NCI-H524 treated with DMSO at 0.1 percent for 48 hours (cell line): ENCODE data around the gene PRR30.
"Not testable (repeated sequence)": the region's sequence is repeated elsewhere in the genome, so short reads cannot be mapped to it uniquely, and the experiment has no call there.

Experiments used
- DNase-seq: peaks from one replicate; lab custom pipeline; 2025; lab: John Stamatoyannopoulos, UW

PRR30 gene

DNA sequence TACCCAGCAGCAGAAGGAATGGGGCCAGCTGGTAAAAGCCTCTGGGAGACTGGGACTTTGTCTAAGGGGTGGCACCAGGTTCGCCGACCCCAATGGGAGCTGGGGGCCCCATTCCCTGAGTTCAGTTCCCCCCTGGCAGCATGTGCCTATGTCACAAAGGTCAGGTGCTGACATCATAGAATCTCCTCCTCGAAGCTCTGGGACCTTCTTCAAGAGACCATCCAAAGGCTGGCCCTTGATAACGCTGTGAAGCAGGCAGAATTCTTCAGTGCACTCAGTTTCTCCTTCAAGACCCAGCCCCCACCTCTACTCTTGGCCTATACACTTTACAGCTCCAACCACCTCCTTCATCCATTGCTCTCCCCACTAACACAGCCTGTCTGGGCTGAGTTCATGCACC, at the start of gene PRR30:
Gene PRR30, minus strand, starts transcription at position 101 of the 400 bp plus-strand sequence. CDS start 1,081 bp downstream, outside the sequence.
- DNase-seq: no peak

DNA sequence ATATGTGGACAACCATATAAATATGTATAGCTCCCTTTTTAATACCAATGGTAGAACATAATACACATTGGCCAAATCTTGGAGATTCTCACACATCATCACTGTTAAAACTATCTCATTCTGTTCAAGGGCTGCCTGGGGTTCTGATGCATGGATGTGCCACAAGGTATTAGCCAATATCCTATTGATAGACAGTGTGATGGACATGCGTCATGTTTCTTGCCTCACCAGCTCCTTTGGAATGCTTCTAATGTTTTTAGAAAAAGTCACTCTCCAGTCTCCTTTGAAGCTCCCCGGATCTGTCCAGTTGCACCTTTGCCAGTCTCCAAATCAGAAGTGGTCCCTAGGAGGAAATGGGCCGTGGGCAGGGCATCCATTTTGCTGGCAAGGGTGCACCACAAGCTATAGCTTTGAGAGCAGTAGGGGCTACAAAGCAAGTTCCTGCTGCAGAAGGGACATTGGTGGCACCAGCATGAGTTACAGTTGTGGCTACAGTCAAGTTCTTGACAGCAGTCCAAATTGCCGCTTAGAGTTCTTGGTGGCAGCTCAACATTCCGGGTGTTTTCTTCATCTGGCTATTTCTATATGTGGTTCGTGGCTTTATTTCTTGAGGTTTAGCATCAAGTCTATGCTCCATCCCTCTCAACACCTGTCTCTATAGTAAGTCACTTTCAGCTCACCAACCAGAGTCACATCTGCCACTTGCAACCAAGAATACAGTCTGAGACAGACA, 47.6 kb upstream of the PRR30 start:
- DNase-seq: no peak

DNA sequence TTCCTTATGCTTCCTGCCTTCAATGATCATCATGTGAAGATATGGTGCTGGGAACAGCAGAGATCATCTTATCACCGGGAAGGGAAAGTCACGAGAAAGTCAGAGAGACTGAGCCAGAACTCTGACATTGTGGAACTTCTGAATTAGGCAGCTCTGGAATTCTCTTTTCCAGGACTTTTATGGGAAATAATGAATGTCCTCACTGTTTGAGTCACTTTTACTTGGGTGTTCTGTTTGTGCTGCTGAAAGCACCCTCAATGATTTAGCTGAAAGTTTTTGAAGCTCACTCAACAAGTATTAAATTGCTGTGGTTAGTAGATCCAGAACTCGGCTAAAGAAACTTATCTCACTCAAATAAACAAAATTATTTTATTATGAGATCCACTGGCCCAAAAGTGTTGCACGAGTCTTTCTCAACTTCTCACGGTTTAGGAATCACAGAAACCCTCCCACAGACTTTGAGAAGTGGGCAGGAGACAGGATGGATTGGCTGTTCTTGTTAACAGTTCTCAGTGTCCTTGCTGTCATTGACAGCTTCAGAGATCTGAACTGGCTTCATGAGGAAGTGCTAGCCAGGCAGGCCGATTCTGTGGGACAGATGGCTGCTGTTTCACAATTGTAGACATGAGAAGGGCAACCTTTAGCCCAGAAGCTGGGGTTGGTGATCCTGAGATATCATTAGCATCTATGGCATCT, 46.3 kb upstream of the PRR30 start:
- no peak for DNase-seq

DNA sequence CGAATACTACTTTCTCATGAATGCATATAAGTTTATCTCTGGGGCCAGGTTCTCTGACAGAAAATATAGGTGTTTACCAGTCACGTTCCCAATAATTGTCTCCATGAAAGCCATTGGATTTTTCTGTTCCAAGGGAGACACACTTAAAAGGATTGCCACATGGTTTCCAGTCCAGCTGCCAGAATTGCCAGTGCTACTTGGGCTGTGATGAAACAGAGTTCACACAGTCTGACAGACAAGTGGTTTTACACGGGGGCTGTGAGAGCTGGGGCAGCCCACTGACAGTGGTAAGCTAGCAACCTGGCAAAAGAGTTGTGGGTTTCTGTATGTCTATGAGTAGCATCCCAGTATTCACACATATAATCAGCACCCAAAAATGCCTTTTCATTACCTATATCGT, 44.9 kb upstream of the PRR30 start:
- no peak for DNase-seq

DNA sequence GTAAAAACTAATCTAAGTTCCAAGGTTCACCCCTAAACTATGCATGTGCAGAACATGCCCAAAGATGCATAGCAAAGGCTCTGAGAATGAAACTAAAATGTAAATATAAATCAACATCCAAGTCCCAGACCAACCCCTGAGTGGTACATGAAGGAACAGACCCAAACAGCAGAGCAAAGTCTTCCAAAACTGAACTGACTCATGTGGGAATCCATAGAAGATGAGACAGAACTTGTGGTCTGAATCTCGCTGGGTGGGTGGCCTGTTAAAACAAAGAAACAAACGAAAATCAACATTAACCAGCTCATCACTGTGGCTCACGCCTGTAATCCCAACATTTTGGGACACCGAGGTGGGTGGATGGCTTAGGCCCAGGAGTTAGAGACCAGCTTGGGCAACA, 43.1 kb upstream of the PRR30 start:
- DNase-seq: no peak

DNA sequence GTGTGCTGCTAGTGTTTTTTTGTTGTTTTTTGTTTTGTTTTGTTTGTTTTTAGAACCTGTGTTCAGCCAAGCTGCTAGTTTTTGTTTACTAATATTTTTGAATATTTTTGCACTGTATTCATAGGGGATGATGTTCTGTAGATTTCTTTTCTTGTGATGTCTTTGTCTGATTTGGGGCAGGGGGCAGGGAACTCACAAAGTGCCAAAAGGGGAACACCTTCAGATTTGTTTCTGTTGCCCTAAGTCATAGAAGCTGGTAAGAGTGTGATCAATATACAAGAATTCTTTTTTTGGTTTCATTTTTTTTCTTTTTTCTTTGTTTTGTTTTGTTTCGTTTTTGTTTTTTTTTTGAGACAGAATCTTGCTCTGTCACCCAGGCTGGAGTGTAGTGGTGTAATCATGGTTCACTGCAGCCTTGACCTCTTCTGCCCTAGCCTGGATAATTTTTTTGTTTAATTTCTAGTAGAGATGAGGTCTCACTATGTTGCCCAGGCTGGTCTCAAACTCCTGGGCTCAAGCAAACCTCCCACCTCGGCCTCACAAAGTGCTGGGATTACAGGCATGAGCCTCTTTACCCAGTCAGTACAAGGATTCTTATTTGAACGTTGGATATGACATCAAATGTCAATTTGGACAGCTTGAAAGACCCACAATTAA, 40.3 kb upstream of the PRR30 start:
- no peak for DNase-seq

DNA sequence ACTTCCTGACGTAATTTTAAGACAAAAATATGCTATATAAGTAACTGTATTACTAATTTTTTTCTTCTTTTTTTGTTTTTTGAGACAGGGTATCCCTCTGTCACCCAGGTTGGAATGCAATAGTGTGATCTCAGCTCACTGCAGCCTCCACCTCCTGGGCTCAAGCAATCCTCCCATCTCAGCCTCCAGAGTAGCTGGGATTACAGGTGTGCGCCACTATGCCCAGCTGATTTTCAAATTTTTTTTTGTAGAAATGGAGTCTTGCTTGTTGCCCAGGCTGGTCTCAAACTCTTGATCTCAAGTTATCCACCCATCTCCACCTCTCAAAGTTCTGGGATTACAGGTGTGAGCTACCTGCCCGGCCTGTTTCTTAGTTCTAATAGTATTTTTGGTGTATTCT, 39.3 kb upstream of the PRR30 start:
- no peak for DNase-seq

DNA sequence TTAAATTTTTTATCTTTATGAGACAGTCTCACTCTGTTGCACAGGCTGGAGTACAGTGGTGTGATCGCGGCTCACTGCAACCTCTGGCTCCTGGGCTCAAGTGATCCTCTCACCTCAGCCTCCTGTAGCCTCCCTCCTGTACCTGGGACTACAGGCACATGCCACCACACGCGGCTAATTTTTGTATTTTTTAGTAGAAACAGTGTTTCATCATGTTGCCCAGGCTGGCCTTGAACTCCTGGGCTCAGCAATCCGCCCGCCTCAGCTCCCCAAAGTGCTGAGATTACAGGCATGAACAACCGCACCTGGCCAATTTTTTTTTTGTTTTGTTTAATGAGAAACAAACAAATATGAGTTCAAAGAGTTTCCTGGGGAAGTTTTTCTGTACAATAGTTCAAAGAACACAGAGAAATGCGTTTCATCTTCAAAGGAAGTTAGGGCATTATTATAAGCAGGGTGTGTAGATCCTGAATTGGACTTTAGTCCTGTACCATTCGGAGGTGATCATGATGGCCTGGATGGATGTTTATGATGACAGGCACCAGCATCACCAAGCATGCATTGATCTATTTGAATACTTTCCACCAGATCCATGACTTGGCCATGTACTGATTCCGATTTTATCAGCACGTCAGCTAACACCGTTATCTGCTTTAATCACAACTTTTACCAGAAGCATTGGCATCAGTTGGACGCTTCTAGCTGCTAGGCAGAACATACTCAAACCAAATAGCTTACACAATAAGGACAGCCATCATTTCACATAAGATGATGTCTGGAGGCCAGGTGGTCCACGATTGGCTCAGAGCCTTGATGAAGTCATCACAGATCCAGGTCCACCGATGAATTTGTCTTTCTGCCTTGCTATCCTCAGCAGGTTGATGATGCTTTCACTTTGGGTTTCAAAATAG, 38.5 kb upstream of the PRR30 start:
- DNase-seq: no peak

DNA sequence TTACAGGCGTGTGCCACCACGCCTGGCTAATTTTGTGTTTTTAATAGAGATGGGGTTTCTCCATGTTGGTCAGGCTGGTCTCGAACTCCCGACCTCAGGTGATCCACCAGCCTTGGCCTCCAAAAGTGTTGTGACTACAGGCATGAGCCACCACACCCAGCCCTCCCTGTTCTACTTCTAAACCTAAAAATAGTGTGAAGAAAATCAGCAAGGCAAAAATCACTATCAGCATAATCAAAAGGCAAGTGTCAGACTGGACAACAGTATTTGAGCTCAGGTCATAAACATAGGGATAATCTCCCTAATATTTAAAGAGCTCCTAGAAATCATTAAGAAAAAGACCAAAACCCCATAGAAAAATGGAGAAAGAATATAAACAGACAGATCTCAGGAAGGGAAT, 36.6 kb upstream of the PRR30 start:
- DNase-seq: not testable (repeated sequence)

DNA sequence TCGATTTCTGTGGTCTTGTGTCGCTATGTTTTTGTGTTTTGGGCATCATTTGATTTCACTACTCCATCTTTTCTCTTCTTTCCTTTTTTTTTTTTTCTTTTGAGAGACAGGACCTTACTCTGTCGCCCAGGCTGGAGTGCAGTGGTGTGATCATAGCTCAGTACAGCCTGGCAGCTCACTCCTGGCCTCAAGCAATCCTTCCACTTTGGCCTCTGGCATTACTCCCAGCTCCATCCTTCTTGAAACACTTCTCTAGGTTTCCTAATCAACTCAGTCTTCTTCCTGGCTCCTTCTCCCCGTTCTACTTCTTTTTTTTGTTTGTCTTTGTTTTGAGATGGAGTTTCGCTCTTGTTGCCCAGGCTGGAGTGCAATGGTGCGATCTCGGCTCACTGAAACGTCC, 36.1 kb upstream of the PRR30 start:
- no peak for DNase-seq

DNA sequence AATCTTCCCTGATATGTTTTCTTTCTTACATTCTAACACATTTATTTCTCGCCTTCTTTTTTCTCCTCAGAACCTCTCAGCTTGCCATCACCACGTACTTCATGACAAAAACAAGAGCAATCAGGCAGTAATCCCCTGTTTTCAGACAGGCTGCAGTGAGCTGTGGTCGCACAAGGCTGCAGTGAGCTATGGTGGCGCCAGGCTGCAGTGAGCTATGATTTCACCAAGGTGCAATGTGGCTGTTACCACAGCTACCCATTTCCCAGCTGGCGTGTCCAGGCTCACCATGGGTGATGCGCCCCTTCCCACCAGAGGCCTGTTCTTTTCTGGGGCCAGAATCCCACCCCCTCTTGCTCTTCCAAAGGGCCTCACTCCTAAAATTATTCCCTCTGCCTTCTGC, 35.4 kb upstream of the PRR30 start:
- DNase-seq: no peak

DNA sequence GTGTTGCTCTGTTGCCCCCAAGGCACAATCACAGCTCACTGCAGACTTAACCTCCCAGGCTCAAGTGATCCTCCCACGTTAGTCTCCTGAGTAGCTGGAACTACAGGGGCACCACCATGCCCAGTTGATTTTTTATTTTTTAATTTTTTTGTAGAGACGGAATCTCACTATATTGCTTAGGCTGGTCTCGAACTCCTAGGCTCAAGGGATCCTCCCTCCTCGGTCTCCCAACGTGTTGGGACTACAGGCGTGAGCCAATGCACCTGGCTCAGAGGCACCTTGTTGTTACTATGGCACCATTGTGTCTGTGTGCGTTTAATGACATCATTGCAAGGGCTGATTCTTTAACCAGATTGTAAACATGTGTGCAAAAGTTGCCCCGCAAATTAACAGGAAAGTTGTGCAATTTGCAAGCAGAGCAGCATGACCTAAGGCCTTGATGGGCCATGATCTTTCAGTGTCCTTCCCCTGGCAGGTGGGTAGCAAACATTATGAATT, 32.2 kb upstream of the PRR30 start:
- no peak for DNase-seq

DNA sequence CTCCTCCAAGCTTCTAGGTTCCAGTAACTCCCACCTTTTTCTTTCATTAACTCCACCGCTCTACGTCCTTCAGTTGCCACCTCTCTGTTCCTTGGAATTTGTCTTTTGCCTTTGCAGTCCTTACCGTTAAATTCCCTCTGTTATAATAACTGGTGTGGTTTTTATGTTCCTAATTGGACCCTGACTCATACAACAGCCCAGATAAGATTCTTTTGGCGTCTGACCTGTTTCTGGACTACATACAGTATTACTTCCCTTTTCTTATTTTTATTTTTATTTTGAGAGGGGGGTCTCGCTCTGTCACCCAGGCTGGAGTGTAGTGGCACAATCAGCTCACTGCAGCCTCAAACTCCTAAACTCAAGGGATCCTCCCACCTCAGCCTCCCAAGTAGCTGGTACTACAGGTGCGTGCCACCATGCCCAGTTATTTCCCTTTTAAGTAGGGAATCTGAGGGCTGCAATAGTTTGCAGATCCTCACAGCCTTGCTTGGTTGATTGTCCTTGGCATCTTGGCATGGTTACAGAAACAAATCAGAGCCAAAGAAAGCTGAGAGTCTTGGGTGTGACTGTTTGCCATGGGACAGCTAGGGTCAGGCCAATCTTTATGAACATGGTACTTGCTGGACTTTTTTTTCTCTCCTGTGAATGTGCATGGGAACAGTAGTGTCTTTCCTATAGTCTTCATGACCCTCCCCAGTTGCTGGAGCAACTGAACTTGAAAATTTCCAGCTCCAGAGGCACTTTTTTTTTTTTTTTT, 31.5 kb upstream of the PRR30 start:
- no peak for DNase-seq

DNA sequence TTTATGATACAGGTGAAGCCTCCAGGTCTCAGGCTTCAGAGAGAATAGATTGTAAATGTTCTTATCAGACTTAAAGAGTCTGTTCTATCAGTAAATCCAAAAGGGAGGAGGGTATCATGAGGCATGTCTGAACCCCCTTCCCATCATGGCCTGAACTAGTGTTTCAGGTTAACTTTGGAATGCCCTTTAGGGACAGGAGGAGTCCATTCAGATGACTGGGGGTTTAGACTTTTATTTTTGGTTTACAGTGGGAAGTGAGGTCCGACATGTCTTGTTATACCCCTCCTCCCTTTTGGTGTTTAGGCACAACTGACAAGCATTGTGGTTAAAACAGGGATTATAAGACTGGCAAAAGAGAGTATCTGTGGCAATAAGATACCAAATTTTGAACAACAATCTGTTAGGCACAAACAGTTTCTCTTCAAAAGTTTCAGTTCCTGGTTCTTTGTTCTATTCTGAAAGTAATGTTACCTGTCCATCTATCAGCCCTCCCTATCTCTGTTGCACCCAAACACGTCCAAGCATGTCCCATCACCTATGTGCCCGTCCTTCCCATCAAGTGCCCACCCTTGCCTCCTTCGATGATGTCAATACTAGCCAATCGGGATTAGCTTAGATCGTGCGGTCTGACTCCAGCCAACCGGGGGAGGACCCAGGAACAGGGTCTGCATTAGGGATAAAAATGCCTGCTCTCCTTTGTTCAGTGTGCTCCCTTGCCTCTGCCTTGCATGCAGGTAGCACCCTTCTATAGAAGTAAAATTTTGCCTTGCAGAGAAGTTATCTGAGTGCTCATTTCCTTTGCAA, 26.0 kb upstream of the PRR30 start:
- no peak for DNase-seq

DNA sequence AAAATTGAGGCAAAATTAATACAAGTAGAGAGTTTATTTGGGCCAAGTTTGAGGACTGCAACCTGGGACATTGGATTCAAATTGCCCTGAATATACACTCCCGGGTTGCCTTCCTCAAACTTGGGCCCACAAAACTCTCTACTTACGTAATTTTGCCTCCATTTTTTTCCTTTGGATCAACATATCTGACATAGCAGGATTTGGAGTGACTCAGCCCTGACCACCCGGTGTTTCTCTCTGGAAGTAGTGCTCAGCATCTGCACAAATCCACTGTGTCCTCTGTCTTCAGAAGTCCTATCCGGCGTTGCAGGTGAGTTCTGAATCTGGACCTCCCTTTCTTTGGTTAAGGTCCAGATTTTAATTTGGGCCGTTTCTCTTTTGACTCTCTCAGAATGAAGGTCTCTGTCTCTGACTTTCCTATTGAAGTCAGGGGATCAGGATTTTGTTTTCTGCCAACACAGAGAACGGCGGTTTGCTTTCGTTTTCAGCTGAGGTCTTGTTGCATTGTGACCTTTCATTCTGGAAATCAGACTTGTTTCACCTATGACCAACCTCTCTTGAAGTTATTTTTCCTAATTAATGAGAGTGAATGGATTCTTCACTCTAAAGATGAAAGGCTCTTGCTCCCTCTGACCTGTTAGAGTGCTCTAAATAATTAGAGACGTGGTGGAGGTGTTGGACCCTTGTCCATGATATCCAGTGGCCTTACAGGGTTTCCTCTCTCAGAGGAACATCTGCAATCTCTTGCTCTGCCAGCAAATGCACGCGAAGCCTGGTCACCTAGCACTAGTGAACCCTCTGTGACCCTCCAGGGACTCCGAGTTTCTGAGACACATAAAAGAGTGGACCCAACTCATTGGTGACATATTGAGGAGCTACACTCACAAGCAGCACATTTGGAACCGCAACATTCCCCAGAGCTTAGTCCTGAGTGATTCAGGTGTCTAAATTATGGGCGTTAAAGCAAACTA, 23.2 kb upstream of the PRR30 start:
- DNase-seq: no peak

DNA sequence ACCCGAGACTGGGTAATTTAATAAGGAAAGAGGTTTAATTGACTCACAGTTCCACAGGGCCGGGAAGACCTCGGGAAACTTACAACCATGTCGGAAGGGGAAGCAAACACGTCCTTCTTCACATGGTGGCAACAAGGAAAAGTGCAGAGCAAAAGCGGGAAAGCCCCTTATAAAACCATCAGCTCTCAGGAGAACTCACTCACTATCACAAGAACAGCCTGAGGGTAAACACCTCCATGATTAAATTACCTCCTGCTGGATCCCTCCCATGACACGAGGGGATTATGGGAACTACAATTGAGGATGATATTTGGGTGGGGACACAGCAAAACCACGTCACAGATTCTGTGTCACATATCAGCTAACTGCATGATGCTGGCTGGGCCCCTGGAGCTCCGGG, 21.0 kb upstream of the PRR30 start:
- DNase-seq: no peak

DNA sequence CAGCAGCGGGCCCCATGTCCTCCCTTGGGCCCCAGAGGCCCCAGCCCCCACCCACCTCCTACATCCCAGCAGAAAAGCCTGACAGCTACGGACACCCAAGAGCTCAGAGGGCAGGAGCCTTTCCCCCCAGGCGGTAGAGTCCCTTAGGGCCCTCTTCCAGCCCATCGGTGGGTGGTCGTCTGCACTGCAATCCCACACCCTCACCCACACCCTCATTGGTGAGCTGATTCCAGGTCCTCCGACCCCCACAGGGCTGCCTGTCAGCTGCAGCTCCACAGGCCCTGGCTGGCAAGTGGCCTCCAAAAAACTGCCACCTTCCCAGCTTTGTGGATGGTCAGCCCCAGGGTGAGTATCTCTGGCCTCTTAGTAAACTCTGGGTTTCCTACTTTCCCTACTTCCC, 20.1 kb upstream of the PRR30 start:
- no peak for DNase-seq

DNA sequence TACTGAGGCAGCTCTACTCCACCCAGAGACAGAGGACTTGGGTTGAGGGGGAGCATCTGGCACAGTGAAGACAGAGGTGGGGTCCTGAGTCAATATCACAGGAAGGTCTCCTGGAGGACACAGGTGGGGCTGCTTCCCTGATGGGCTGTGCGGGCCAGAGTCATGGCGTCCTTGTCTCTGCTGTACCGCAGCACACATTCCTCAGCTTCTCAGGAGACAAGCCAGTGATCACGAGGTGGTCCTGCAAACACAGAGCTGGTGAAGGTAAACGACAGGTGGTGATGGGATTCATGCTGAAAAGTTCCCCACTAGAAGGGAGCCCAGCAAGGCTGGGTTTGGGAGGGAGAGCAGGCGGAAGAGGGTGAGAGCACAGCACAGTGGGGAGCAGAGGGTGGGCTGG, 19.3 kb upstream of the PRR30 start:
- DNase-seq: no peak

DNA sequence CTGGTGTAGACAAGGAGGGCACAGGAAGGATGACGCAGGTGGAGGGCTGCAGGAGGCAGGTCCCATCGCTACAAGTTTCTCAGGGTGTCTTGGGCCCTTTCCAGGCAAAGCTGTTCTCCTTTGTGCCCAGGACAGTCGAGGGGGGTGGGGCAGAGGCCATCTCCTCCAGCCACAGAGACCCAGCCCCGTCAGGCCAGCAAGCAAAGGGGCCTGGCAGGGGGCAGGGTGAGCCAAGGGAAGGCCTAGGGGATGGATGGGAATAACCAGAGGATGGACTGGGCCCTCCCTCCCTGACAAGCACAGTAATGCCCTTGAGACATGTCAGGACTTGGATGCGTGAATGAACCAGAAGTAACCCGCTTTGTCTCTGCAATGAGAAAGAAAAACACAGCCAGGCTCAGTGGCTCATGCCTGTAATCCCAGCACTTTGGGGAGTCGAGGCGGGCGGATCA, 15.9 kb upstream of the PRR30 start:
- no peak for DNase-seq
